Adipocyte (in vitro differentiated cells): Measurements from ENCODE around the gene PRKD3.

ENCODE experiments used
- DNase-seq: peaks from one replicate; pipeline ENCODE4 v3.0.0-alpha.2; 2015; ENCODE audit warnings: low read depth
- H3K27me3 ChIP-seq: replicated peaks from 2 replicates; pipeline ENCODE4 v1.7.0; 2013; ENCODE audit warnings: mild to moderate bottlenecking, low read length, moderate library complexity; ENCODE audit not compliant: control insufficient read depth, insufficient read depth
- H3K36me3 ChIP-seq: 2 replicates; pipeline ENCODE4 v1.7.0; 2013; ENCODE audit warnings: low read length, mild to moderate bottlenecking, moderate library complexity; ENCODE audit not compliant: control insufficient read depth, insufficient read depth, severe bottlenecking
- H3K4me1 ChIP-seq: 2 replicates; pipeline ENCODE4 v1.7.0; 2013; ENCODE audit warnings: mild to moderate bottlenecking, low read length, moderate library complexity; ENCODE audit not compliant: control insufficient read depth, insufficient read depth
- H3K4me3 ChIP-seq: 2 replicates; pipeline ENCODE4 v1.7.0; 2013; ENCODE audit warnings: mild to moderate bottlenecking, low read length, moderate library complexity
- H3K9ac ChIP-seq: 2 replicates; pipeline ENCODE4 v1.7.0; 2013; ENCODE audit warnings: mild to moderate bottlenecking, low read length, moderate library complexity
- H3K9me3 ChIP-seq: 2 replicates; pipeline ENCODE4 v1.7.0; 2013; ENCODE audit warnings: mild to moderate bottlenecking, low read length, moderate library complexity; ENCODE audit not compliant: control insufficient read depth

Gene PRKD3

GRCh38 chr2:37282746-37283145 lies 41.9 kb downstream of the PRKD3 start:
- Histone ChIP-seq H3K4me3 (peak overlapping the region; percentile 46), H3K36me3 (peaks cover 59% of the 10 kb centered on the region), H3K4me1 (peaks cover 25% of the 10 kb centered on the region), H3K9ac (peak overlapping the region; percentile 10), H3K27me3 (no peaks in the 10 kb centered on the region), H3K9me3 (no peaks in the 10 kb centered on the region)
- peak; percentile 53 for DNase-seq

- Histone ChIP-seq H3K4me1 (peaks cover 25% of the 10 kb centered on the region), H3K27me3 (no peaks in the 10 kb centered on the region), H3K9ac (no peak overlapping the region), H3K9me3 (no peaks in the 10 kb centered on the region), H3K4me3 (no peak overlapping the region), H3K36me3 (peaks cover 61% of the 10 kb centered on the region)
- DNase-seq, result no peak
Measured at GRCh38 chr2:37281916-37282315, 42.7 kb downstream of the PRKD3 start.

GRCh38 chr2:37276291-37276690 lies 48.3 kb downstream of the PRKD3 start:
- H3K4me1 ChIP-seq, result peaks cover 11% of the 10 kb centered on the region
- no peaks in the 10 kb centered on the region for H3K9me3 ChIP-seq
- no peak overlapping the region for H3K9ac ChIP-seq
- no peaks in the 10 kb centered on the region for H3K27me3 ChIP-seq
- no peak for DNase-seq
- peaks cover 77% of the 10 kb centered on the region for H3K36me3 ChIP-seq
- H3K4me3 ChIP-seq, result no peak overlapping the region
